ENCODE results near the gene AGAP3. TPM values are rescaled to one million over a fixed set of nuclear protein-coding genes. Genes with fewer than 3 reads are reported as not detected.

The AGAP3 gene
- total RNA-seq, 1 donor from 2014 or later: 206 TPM

- H3K9me3 Mint-ChIP-seq (ENCODE audit: unreplicated experiment): no peaks in the 10 kb centered on the region
- no peak for DNase-seq (ENCODE audit: low spot score)
- peaks cover 15% of the 10 kb centered on the region for H3K36me3 Mint-ChIP-seq (ENCODE audit: low read depth, unreplicated experiment)
- peaks cover 13% of the 10 kb centered on the region for H3K27me3 Mint-ChIP-seq (ENCODE audit: unreplicated experiment)
- no peak overlapping the region for H3K27ac Mint-ChIP-seq (ENCODE audit: unreplicated experiment)
- TF ChIP-seq, protein P1, sequence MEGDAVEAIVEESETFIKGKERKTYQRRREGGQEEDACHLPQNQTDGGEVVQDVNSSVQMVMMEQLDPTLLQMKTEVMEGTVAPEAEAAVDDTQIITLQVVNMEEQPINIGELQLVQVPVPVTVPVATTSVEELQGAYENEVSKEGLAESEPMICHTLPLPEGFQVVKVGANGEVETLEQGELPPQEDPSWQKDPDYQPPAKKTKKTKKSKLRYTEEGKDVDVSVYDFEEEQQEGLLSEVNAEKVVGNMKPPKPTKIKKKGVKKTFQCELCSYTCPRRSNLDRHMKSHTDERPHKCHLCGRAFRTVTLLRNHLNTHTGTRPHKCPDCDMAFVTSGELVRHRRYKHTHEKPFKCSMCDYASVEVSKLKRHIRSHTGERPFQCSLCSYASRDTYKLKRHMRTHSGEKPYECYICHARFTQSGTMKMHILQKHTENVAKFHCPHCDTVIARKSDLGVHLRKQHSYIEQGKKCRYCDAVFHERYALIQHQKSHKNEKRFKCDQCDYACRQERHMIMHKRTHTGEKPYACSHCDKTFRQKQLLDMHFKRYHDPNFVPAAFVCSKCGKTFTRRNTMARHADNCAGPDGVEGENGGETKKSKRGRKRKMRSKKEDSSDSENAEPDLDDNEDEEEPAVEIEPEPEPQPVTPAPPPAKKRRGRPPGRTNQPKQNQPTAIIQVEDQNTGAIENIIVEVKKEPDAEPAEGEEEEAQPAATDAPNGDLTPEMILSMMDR (IDR thresholded peaks at IDR 0.05; ENCODE audit: unreplicated experiment): no peak
- no peak overlapping the region for H3K4me3 Mint-ChIP-seq (ENCODE audit: unreplicated experiment)
- peaks cover 30% of the 10 kb centered on the region for H3K4me1 Mint-ChIP-seq (ENCODE audit: unreplicated experiment)
These were observed 21.6 kb downstream of the AGAP3 start for GRCh38 chr7:151107882-151108281.

- Mint-ChIP-seq H3K27me3 (ENCODE audit: unreplicated experiment) (peaks cover 13% of the 10 kb centered on the region), H3K4me3 (ENCODE audit: unreplicated experiment) (peak overlapping the region; percentile 2), H3K4me1 (ENCODE audit: unreplicated experiment) (peaks cover 35% of the 10 kb centered on the region), H3K36me3 (ENCODE audit: low read depth, unreplicated experiment) (peaks cover 7% of the 10 kb centered on the region), H3K9me3 (ENCODE audit: unreplicated experiment) (no peaks in the 10 kb centered on the region), H3K27ac (ENCODE audit: unreplicated experiment) (no peak overlapping the region)
- TF ChIP-seq, protein P1 (IDR thresholded peaks at IDR 0.05; ENCODE audit: unreplicated experiment): no peak
- DNase-seq (ENCODE audit: low spot score): no peak
These were observed 23.1 kb downstream of the AGAP3 start for GRCh38 chr7:151109094-151110048.

DNA sequence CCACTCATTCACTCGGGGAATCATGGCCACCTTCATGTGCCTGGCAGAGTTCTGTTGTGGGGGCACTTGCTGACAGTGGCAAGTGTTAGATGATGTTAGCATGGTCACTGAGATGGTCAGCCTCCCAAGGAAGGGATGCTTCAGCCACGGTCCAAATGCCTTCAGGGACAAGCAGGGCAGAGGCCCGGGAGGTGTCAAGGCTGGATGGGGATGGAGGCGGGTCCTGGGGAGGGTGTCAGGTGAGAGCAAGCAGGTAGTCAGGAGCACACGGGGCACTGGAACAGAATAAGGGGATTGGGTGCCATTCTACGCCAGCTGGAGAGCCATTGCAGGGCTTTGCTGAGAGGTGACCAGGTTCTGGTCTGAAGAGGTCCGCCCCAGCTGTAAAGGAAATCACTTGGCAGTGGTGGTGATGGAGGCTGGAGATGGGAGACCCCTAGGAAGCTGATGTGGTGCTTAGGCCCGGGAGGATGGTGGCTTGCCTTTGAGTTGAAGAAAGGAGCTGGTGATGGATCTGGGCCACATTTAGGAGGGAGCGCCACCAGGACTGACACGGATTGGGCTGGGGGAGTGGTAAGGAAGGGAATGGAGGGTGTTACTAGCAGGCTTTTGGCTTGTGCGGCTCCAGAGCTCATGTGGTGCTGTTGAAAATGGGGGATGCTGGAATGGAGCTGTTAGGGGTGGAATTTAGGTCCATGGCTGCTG, 24.1 kb downstream of the AGAP3 start:
- Mint-ChIP-seq H3K36me3 (ENCODE audit: low read depth, unreplicated experiment) (peaks cover 7% of the 10 kb centered on the region), H3K9me3 (ENCODE audit: unreplicated experiment) (no peaks in the 10 kb centered on the region), H3K4me1 (ENCODE audit: unreplicated experiment) (peaks cover 35% of the 10 kb centered on the region), H3K27ac (ENCODE audit: unreplicated experiment) (peak overlapping the region; percentile 86), H3K27me3 (ENCODE audit: unreplicated experiment) (peaks cover 13% of the 10 kb centered on the region), H3K4me3 (ENCODE audit: unreplicated experiment) (peak overlapping the region; percentile 73)
- TF ChIP-seq, protein P1 (IDR thresholded peaks at IDR 0.05; ENCODE audit: unreplicated experiment): no peak
- DNase-seq (ENCODE audit: low spot score): no peak

GRCh38 chr7:151110941-151111645, 24.8 kb downstream of the AGAP3 start:
- H3K4me1 Mint-ChIP-seq (ENCODE audit: unreplicated experiment): peaks cover 39% of the 10 kb centered on the region
- TF ChIP-seq, protein P1 (IDR thresholded peaks at IDR 0.05; ENCODE audit: unreplicated experiment): peak; percentile 78
- no peaks in the 10 kb centered on the region for H3K9me3 Mint-ChIP-seq (ENCODE audit: unreplicated experiment)
- H3K27me3 Mint-ChIP-seq (ENCODE audit: unreplicated experiment): peaks cover 16% of the 10 kb centered on the region
- H3K4me3 Mint-ChIP-seq (ENCODE audit: unreplicated experiment): no peak overlapping the region
- H3K36me3 Mint-ChIP-seq (ENCODE audit: low read depth, unreplicated experiment): peaks cover 7% of the 10 kb centered on the region
- DNase-seq (ENCODE audit: low spot score): peak; percentile 82
- H3K27ac Mint-ChIP-seq (ENCODE audit: unreplicated experiment): no peak overlapping the region
